ENCODE measurements around the gene ST8SIA1. TPM values are rescaled to one million over a fixed set of nuclear protein-coding genes. Genes with fewer than 3 reads are reported as not detected.

The ST8SIA1 gene
- total RNA-seq, 1 experiment from 2014 or later = not detected

DNA sequence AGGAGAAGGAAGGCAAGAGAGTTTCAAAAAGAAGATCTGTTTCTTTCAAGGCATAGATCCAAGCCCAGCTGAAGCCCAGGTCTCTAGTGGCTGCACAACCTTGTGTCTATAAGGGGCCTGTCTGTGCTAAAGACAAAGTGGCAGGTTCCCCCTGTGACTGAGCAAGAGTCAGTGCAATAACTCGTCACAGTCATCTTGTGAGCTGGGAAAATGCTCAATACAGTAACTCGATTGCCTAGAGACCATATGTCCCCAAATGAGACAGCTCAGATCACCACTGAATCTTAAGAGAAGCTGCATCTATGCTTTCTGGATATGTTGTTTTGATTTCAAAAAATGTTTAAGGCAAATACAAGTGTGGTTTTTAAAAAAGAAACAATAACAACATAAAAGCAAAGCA is 24.2 kb downstream of the ST8SIA1 start:
- no peak for TF ChIP-seq ZFX (IDR thresholded peaks at IDR 0.05)
- TF ChIP-seq TCF7L2 (IDR thresholded peaks at IDR 0.05; ENCODE audit: borderline replicate concordance, extremely low read depth, insufficient read depth, insufficient read length) = no peak
- TF ChIP-seq JUND (IDR thresholded peaks at IDR 0.05) = no peak
- TF ChIP-seq CEBPB (IDR thresholded peaks at IDR 0.05; ENCODE audit: low read depth) = no peak
- no peak for TF ChIP-seq YY1 (IDR thresholded peaks at IDR 0.05; ENCODE audit: extremely low read depth, insufficient replicate concordance, low read depth, low read length)
- TF ChIP-seq FOSL1 (IDR thresholded peaks at IDR 0.05; ENCODE audit: low read depth) = no peak
- no peak for TF ChIP-seq POLR2A (IDR thresholded peaks at IDR 0.05; ENCODE audit: borderline replicate concordance, extremely low read depth, insufficient read depth, insufficient read length)
- TF ChIP-seq, protein P1, sequence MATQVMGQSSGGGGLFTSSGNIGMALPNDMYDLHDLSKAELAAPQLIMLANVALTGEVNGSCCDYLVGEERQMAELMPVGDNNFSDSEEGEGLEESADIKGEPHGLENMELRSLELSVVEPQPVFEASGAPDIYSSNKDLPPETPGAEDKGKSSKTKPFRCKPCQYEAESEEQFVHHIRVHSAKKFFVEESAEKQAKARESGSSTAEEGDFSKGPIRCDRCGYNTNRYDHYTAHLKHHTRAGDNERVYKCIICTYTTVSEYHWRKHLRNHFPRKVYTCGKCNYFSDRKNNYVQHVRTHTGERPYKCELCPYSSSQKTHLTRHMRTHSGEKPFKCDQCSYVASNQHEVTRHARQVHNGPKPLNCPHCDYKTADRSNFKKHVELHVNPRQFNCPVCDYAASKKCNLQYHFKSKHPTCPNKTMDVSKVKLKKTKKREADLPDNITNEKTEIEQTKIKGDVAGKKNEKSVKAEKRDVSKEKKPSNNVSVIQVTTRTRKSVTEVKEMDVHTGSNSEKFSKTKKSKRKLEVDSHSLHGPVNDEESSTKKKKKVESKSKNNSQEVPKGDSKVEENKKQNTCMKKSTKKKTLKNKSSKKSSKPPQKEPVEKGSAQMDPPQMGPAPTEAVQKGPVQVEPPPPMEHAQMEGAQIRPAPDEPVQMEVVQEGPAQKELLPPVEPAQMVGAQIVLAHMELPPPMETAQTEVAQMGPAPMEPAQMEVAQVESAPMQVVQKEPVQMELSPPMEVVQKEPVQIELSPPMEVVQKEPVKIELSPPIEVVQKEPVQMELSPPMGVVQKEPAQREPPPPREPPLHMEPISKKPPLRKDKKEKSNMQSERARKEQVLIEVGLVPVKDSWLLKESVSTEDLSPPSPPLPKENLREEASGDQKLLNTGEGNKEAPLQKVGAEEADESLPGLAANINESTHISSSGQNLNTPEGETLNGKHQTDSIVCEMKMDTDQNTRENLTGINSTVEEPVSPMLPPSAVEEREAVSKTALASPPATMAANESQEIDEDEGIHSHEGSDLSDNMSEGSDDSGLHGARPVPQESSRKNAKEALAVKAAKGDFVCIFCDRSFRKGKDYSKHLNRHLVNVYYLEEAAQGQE (IDR thresholded peaks at IDR 0.05; ENCODE audit: low read depth) = no peak
- no peak for TF ChIP-seq EGR1 (IDR thresholded peaks at IDR 0.05; ENCODE audit: low read depth)
- TF ChIP-seq RAD21 (IDR thresholded peaks at IDR 0.05; ENCODE audit: low read depth) = no peak
- TF ChIP-seq EZH2phosphoT487 (IDR thresholded peaks at IDR 0.05; ENCODE audit: borderline replicate concordance) = no peak
- TF ChIP-seq EZH2 (IDR thresholded peaks at IDR 0.05) = no peak
- no peak for TF ChIP-seq SRF (IDR thresholded peaks at IDR 0.05; ENCODE audit: low read depth)
- TF ChIP-seq, protein P2, sequence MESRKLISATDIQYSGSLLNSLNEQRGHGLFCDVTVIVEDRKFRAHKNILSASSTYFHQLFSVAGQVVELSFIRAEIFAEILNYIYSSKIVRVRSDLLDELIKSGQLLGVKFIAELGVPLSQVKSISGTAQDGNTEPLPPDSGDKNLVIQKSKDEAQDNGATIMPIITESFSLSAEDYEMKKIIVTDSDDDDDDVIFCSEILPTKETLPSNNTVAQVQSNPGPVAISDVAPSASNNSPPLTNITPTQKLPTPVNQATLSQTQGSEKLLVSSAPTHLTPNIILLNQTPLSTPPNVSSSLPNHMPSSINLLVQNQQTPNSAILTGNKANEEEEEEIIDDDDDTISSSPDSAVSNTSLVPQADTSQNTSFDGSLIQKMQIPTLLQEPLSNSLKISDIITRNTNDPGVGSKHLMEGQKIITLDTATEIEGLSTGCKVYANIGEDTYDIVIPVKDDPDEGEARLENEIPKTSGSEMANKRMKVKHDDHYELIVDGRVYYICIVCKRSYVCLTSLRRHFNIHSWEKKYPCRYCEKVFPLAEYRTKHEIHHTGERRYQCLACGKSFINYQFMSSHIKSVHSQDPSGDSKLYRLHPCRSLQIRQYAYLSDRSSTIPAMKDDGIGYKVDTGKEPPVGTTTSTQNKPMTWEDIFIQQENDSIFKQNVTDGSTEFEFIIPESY (IDR thresholded peaks at IDR 0.05; ENCODE audit: extremely low read depth, insufficient replicate concordance, low read length) = no peak
- TF ChIP-seq, protein P3, sequence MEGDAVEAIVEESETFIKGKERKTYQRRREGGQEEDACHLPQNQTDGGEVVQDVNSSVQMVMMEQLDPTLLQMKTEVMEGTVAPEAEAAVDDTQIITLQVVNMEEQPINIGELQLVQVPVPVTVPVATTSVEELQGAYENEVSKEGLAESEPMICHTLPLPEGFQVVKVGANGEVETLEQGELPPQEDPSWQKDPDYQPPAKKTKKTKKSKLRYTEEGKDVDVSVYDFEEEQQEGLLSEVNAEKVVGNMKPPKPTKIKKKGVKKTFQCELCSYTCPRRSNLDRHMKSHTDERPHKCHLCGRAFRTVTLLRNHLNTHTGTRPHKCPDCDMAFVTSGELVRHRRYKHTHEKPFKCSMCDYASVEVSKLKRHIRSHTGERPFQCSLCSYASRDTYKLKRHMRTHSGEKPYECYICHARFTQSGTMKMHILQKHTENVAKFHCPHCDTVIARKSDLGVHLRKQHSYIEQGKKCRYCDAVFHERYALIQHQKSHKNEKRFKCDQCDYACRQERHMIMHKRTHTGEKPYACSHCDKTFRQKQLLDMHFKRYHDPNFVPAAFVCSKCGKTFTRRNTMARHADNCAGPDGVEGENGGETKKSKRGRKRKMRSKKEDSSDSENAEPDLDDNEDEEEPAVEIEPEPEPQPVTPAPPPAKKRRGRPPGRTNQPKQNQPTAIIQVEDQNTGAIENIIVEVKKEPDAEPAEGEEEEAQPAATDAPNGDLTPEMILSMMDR (IDR thresholded peaks at IDR 0.05 in 2 of 3, conservative IDR thresholded peaks at IDR 0.05 in 1 of 3; ENCODE audit: borderline replicate concordance in 1 of 3, insufficient read depth in 1 of 3, low read depth in 2 of 3, low read length in 2 of 3) = no peak
- H3K27me3 ChIP-seq (ENCODE audit: insufficient read depth, low read length) = no peaks in the 10 kb centered on the region; the same call in 1 of the 2 replicates
- no peak overlapping the region for H3K9ac ChIP-seq (ENCODE audit: low read length)
- no peaks in the 10 kb centered on the region for H4K20me1 ChIP-seq (ENCODE audit: insufficient read depth)
- no peak overlapping the region for H2AFZ ChIP-seq (ENCODE audit: low read depth, low read length, poor library complexity, severe bottlenecking)
- no peaks in the 10 kb centered on the region for H3K9me2 ChIP-seq (ENCODE audit: insufficient read depth)
- intact Hi-C loops (cut with micrococcal nuclease) = no loop called here
- DNase-seq (ENCODE audit: low read depth, low spot score) (no peak), ATAC-seq (no peak)
- no peak overlapping the region for H3K4me2 ChIP-seq (ENCODE audit: low read length)
- ChIA-PET RAD21 (ENCODE audit: low non-redundant PET in 1 of 2, low total read pairs in 2 of 2, uncharacterized antibody in 2 of 2, unreplicated experiment in 2 of 2) (no interaction called here), CTCF (no interaction called here), POLR2A (no interaction called here)
- H3K4me3 ChIP-seq (replicated peaks in 1 of 2; ENCODE audit: low read depth in 1 of 2, low read length in 2 of 2) = no peak overlapping the region
- no TSS peak for BruUV-seq (replicated peaks)
- H3K9me3 ChIP-seq (ENCODE audit: control insufficient read depth in 1 of 2, insufficient read depth in 1 of 2, low read depth in 1 of 2, low read length in 2 of 2) = no peaks in the 10 kb centered on the region
- no peak overlapping the region for H3K27ac ChIP-seq (ENCODE audit: low read depth, low read length)
- no peaks in the 10 kb centered on the region for H3K36me3 ChIP-seq (ENCODE audit: control insufficient read depth in 1 of 2, insufficient read depth in 2 of 2, low read length in 2 of 2)
- H3K4me1 ChIP-seq (ENCODE audit: control insufficient read depth in 1 of 2, insufficient read depth in 2 of 2, low read length in 2 of 2) = no peaks in the 10 kb centered on the region
- H3K79me2 ChIP-seq (ENCODE audit: insufficient read depth, low read length) = no peaks in the 10 kb centered on the region
